GM18873 (cell line): Measurements from ENCODE around the gene GRIP2.

Source experiments
- ATAC-seq: cut with Tn5 transposase; IDR thresholded peaks from one replicate; pipeline ENCODE4 v1.9.1; 2021; ENCODE audit warnings: mild to moderate bottlenecking, moderate library complexity, moderate number of reproducible peaks; ENCODE audit not compliant: unreplicated experiment, low FRiP score

GRIP2 gene

DNA sequence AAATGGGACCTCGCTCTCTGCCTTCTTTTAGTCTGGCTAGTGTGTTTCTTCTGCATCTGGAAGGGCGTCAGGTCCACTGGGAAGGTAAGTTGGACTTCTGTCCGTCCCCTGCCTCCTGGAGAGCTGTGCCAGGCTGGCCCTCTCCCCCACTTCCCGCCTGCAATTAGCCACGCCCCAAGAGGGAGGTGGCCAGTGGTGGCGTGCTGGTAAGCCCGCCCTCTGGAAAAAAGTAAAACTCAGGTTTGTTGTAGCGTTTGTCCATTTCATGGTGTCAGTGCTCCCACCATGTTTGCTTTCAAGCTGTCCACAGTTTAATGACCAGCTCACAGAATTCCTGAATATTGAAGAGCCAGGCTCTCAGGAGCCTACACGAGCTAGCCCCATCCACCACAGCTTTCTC lies 82.1 kb downstream of the GRIP2 start:
- ATAC-seq, result no peak

DNA sequence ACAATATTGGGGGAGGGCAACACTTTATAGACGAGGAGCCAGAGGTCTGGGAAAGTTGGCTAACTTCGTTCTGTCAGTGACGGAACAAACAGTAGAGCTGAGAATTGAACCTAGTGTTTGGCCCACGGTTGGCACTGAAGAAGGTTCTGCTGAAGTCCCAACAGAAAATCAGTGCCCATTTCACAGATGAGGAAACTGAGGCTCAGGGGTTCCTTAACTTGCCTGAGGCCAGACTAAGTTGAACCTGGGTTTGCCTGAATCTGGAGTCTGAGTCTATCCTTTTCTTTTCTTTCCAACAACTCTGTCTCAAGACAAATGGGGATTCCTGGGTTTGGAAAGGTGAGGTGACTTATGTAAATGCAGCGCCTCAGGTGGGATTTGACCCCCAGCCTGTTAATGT lies 82.7 kb downstream of the GRIP2 start:
- no peak for ATAC-seq

DNA sequence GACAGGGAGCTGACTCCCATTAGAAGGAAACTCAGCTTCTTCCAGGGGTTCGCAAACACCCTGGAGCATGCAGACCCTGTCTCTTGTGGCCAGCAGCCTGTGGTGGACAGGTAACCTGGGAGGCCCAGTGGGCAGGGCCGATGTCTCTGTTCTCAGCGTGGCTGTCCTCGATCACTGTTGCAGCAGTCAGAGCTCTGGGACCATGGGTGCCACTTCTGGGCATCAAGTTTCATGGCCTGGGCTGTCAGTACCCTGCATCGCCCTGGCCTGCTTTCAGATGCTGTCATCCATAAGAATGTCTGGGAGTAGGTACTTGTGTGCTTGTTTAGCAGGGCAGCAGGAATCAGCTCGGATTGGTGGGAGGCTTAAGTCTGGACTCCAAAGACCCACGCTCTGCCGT lies 83.3 kb downstream of the GRIP2 start:
- no peak for ATAC-seq

DNA sequence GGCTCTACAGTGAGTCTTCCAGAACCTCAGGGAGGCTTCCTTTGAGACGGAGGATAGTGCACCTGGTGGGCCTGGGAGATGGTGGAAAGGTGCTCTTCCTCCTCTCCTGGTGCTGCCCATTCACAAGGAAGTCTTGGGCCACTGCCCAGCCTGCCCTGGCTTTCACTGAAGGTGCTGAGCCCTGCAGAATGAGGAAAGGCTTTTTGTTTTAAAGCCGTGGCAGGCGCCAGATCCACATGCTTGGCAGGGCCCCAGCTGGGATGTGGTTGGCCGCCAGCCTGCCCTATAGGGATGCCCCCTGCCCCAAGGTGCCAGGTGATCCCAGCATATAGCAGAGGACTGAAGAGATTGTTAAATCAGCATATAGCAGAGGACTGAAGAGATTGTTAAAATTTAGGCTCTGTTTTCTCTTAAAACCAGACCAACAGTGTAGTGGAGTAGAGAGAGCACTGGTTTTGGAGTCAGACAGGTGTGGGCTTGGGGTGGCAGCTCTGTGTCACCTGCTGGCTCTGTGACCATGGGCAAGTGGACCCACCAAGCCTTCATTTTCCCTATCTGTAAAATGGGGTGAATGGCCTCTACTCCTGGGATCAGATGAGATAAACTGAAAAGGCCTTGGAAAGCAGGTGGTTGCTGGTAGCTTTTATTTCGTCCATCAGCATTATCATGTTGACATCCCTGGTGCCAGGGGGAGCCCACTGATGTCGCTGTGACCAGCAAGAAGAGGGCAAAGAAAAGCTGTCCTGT lies 84.4 kb downstream of the GRIP2 start:
- ATAC-seq, result no peak

DNA sequence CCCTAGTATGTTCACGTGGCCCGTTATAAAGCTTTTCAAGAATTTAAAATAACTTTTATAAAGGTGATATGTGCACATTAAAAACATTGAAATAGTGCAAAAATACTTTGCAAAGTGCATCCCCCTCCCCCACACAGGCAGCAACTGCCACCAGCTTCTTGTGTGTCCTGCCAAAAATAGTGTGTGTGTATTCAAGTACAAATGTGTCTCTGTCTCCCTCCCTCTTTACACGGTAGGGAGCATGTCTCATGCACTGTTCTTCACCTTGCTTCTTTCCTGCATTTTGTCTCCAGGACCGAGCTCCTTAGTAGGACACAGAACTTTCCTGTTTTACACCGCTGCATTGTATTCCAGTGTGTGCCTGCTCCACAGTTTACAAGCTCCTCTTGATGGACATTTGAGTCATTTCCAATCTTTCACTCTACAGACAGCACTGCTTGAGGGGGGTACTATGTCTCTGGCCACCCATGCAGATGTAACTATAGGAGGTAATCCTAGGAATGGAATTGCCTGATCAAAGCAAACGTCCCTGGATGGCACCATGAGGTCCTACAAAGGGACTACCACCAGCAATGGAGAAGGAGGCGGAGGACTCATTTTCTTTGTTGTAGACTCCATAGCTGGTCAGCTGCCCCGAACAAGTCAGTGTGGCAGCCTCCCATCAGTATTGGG lies 85.4 kb downstream of the GRIP2 start:
- ATAC-seq, result no peak

DNA sequence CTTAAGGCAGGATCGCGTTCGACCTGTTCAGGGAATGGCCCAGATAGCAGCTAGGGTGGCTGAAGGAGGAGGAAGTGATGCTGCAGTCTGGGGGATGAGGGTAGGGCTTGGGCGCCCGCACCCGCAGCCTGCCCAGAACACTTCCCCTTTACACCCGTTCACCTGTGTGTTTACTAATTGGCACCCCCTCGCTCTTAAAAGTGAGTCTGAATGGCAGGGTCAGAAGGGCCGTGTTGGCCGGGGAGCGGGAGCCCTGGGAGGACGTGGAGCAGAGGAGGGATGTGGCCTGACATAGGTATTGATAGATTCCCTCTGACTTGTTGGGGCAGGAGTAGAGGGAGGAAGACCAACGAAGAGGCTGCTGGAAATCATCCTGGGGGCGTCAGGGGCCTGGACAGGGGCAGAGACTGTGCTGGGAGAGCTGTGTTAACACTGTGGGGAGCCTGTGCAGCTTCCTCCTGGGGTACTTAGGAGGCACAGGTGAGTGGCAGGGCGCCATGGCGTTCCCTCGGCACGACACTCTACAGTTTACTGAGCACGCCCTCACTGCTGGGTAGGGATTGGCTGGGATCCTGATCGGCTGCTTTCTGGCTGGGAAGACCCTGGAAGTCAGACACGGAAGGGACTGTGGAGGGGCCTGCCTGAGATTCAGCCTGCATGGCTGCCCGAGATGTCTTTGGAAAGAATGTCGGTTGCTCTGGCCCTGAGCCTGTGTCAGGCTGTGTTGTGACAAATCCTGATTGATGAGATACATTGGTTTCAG lies 86.1 kb downstream of the GRIP2 start:
- no peak for ATAC-seq

DNA sequence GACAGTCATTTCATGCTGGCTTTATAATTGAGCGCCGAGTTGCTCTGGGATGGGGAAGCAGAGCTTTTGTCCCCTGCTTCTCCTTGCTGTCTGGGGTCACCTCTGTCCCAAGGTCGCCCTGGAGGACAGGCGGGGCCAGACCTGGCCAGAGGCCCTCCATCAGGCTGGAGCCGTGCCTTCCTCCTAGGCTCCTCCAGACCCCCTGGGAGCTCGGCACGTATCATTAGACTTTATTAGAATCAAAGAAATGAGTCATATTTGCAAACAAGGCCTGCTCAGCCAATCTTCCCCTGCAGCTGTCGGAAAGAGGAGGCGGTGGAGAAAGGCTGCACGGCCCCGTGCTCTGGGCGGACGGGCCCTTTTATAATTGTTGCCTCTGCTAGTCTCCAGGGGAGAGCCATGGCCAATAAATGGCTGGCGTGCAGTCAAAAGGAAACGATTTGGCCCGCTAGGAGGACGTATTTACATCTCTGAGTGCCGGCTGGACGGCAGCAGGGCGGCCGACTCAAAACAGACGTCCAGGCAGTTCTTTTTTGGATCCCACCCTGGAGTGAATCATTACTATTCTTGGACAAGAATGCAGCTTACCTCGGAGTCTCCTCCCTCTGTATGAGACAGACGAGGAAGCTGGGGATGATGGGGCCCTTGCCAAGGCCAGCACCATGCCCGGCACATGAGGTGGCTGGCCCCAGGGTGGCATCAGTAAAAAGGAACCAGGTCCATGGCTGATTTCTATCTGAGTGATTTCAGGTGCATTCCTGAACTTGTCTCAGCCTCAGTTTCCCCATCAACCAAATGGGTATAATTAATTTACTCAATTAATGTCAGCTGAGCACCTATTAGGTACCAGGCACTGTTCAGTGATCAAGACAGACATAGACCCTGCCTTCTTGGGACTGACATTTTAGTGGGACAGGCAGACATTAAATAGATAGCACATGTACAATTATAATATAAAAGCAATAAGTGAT lies 87.1 kb downstream of the GRIP2 start:
- no peak for ATAC-seq

DNA sequence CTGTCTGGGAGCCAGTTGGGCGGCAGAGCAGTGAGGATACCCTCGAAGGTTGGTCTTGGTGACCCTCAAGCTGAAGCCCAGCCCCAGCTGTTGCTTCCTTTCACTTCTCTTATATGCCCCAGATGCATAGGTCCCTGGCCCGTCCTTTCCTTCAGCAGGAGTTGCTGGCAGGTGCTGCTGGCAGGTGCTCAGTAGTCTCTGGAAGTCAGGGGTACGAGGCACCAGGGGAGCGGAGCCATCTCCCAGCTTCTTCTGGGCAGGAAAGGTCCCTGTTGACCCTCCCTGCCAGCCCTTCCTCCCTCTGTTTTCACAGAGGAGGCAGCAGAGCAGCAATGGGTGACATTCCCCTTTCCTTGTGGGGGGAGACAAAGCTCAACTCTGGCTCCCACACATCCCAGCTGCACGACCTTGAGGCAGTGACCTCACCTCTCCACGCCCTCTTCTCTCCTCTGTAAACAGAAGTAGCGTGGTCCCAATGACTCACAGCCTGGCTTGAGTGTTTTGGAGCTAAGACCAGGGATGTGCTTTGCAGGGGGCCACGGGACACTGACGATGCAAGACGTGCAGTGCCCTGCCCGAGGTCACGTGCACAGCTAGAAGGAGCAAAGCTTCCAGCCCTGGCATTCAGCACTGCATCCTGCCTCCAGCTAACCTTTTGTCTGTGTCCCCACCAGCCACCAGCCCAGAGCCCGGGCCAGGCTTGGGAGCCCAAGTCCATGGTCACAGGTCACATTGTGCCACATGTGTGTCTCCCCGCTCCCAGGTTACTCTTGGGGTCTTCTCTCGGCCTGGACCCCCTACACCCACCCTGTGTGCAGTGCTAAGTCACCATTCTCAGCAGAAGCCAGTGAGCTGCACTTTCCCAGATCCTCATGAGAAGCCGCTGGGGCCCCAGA lies 88.0 kb downstream of the GRIP2 start:
- ATAC-seq, result no peak

DNA sequence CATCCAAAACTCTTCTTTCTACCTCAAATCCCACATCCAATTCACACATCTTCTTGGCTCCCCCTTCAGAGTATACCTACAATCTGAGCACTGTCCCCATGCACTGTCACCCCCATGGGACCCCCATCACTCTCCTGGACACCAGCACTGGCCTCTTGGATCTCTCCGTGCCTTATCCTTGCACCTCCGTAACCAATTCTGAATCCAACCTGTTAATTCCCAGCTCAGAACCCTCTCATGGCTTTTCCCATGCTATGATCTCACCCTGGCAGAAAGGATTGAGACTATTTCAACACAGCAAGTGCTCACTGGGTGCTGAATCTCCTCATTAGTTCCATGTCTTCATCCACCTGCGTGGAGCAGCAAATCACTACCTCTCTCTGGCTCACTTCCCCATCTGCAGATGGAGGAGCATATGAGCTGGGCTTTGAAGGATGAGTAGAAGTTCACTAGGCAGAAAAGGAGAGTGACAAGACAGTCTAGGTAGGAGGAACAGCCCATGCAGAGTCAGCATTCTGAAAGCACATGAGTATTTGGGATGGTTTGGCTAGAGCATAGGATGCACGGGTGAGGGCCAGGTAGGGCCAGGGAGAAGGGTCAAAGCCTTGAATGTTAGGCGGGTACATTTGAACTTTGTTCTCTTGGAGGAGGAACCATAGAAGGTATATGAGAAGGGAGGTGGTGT lies 89.1 kb downstream of the GRIP2 start:
- ATAC-seq, result no peak

DNA sequence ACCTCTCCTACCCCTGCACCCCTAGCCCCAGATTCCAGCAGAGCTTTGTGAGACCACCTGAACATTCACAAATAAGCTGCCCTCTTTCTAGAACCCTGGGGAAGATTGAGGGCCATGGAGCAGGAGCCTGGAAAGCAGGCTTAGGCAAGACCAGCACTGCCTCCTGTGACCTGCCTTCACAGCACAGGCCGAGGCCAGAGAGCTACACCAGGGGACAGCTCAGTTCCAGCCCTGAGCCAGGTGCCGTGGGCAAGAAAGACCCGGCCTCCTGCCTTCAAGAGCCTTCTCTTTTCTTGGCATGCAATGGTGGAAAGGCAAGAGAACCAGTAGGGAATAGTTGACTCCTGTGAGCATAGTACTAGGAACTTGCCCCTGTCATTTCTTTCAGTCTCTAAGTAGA lies 89.6 kb downstream of the GRIP2 start:
- ATAC-seq, result no peak

DNA sequence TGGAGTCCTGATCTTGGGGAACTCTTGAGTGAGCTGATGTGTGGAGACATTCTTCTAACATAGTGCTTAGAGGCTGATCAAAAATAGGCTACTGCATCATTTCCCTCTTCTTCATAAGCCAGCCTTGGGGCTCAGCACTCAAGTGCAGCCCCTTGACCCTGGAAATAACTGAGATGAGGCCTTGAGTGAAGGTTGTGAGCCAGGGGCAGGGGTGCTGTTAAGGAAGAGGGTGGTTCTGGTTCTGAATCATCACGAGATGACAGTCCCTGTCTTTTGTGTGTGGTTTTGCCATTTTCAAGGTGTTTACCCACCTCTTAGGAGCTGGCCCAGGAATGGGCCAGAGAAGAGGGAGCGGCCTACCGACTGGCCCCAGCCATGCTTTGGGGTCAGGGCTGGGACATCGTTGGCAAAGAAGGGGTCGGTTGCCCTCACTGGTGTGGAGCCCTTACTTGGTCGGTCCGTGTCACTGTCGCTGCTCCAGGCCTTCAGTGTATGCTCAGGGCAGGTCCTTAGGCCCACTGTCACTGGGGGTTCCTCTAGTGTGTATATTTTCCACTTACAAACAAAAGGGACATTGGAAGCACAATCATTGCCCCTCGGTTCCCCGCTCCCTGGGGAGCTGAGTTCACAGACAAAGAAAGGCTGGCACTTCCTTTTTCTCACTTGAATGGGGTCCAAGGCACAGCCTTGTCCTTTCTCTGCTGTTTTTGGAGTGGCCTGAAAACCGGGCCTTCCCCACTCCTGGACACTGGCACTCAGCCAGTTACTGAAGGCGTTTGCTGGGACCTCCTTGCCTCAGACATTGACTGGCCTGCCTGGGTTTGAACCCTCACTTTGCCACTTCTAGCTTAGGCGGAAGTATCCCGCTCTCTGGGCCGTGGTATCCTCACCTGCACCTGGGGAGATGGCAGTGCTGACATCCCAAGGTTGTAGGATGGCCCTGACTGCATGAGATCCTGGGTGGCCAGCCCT lies 91.1 kb downstream of the GRIP2 start:
- no peak for ATAC-seq

DNA sequence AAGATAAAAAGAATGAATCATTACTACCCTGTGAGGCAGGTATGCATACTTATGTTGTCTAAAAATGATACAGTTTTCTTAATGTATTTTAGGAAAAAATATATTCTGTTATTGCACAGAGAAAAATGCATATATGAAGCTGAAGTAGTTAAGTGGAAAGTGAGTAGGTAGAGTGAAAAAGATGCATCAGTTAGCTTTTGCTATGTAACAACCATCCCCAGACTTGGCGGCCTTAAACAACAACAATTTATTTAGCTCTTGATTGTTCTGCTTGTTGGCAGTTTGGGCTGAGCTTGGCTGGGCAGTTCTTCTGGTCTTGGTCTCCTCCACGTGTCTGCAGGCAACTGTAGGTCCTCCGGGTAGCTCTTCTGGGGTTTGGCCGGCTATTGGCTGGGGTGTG lies 92.1 kb downstream of the GRIP2 start:
- no peak for ATAC-seq

DNA sequence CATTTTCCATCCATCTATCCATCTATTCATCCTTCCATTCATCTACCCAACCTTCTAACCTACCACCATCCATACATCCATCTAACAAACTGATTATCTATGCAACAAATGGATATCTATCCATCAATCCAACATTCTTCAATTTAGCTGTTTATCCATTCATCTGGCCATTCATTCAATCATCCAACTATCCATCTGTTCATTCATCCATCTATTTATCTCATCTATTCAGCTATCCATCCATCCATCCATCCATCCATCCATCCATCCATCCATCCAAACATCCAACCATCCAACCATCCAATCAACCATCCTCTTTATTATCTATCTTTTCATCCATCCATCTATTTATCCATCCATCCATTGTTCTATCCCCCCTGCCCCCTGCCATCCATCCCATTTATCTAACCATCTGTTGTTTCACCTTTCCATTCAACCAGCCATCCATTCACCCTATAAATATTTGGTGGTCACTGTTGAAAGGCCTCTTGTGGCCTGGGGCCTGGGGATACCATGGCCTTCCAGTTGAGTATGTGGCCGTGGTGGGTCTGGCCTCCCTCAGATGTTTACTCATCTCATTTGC lies 93.1 kb downstream of the GRIP2 start:
- ATAC-seq, result no peak

DNA sequence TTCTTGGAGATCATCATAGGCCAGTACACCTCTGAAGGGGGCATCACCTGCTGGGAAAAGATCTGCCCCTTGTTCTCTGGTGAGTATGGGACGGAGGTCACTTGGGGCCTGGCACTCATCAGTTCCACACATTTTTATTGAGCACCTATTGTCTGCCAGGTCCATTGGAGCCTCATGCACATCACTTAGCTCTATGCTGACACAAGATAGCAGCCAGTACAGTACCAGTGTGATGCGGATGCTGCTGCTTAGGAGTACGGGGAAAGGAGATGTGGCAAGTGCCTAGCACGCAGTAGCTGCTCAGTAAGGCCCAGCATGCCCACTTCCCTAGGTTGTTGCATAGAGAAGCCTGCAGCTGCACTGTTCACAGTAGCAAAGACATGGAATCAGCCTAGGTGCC lies 94.4 kb downstream of the GRIP2 start:
- no peak for ATAC-seq

DNA sequence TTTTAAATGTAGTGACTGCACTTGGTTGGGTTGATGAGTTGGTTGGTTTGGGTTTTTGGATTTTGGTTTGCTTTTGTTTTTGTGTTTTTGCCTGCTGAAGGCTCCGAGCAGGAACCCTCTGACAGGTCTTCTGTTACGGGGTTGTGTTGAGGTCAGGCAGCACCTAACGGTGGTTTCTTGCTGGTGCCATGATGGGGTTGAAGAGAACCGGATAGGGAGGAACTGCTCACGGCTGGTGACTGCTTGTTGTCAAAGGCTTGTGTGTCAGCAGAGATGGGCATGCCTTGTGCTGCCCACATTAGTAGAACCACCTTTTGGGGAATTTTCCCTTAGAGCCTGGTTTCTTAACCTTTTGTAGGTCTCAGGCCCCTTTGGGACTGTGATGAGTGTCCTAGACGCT lies 95.8 kb downstream of the GRIP2 start:
- ATAC-seq, result no peak

DNA sequence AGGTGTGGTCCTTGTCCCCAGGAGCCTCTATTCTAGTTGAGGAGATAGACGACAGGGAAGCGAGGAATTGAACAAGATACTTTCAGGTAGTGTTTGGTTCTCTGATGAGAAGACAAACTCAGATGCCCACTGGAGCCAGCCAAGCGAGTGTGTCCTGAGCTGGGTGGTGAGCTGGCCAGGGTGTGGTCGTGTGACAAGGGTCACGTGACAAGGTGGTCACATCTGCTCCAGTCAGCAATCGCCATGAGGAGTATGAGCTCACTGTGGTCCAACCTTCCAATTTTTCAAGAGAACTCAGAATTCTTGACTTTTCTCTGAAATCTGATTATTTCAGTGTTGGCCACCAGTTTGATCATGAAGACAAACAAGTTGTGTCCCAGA lies 98.2 kb downstream of the GRIP2 start:
- no peak for ATAC-seq

DNA sequence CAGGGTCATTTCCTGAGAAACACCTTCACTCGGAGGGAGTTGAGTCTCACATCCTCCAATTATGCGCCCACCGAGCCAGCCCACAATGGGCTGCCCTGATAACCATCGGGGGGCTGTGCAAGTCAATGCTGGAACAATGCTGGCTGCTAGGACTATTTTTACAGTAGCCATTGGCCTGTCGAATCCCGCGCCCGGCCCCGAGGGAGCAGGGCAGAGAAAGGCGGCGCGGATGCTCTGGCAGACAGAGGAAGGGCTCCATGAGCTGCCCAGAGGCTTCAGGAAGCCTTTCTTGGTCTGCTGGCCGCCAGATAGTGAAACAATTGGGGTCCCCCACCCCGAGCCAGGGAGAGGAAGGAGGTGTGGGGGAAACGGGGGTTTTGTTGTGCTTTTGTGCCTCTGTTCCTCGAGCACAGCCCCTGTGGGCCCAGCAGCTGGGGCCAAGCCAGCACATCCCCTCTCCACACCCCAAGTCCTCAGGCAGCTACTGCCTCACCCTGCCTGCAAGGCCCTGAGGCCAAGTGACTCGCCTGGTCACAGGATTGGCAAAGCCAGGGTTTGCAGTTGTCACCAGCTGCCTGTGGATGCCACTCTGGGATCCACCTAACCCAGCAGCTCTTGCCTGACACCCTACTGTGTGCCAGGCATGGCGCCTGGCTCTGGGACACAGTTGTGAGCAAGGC lies 98.8 kb downstream of the GRIP2 start:
- ATAC-seq, result no peak
